Panc1 (cell line): ENCODE results near the gene ADAMTSL3. TPM values are rescaled to one million over a fixed set of nuclear protein-coding genes. Genes with fewer than 3 reads are reported as not detected.
"Not testable (repeated sequence)": the region's sequence is repeated elsewhere in the genome, so short reads cannot be mapped to it uniquely, and the experiment has no call there.

Experiments used
- ATAC-seq: fragments of 200-7000 bp; cut with Tn5 transposase; 2 replicates; pipeline ENCODE4 v1.9.1; 2020; ENCODE audit warnings: mild to moderate bottlenecking, moderate library complexity
- BruUV-seq: library from RNA; stranded (reverse); fragments of 400-500 nt; replicated peaks from 2 replicates; lab custom pipeline; 2021; lab: Mats Ljungman, UMichigan
- CTCF ChIA-PET: fragments of 300-600 bp; sonication (Branson Sonifier 250); formaldehyde crosslinking; loops from one replicate; lab custom pipeline; 2022; ENCODE audit warnings: antibody characterized with exemption; lab: Charles Lee
- POLR2A ChIA-PET: fragments of 300-600 bp; sonication (Branson Sonifier 250); formaldehyde crosslinking; loops from one replicate; lab custom pipeline; 2022; ENCODE audit warnings: antibody characterized with exemption; lab: Charles Lee
- DNase-seq: peaks from one replicate; pipeline ENCODE4 v3.0.0-alpha.2; 2010; ENCODE audit warnings: low read depth, low spot score
- H3K27ac ChIP-seq: 2 replicates; pipeline ENCODE4 v1.5.1; 2011; ENCODE audit warnings: mild to moderate bottlenecking, low read length, inconsistent platforms
- H3K27me3 ChIP-seq: fragments of 200-500 bp; sonication (Bioruptor generic); 2 replicates; pipeline ENCODE4 v1.6.0; 2014; ENCODE audit warnings: low read length, inconsistent platforms; ENCODE audit not compliant: control insufficient read depth, insufficient read depth
- H3K36me3 ChIP-seq: fragments of 200-500 bp; sonication (Bioruptor generic); 2 replicates; pipeline ENCODE4 v1.5.1; 2014; ENCODE audit warnings: inconsistent platforms, mild to moderate bottlenecking, low read length, moderate library complexity; ENCODE audit not compliant: control insufficient read depth, insufficient read depth
- H3K4me1 ChIP-seq: 2 replicates; pipeline ENCODE4 v1.5.1; 2011; ENCODE audit warnings: inconsistent platforms, mild to moderate bottlenecking, low read length, moderate library complexity; ENCODE audit not compliant: control insufficient read depth, insufficient read depth
- H3K4me3 ChIP-seq, 2 experiments: 2 replicates each; pipeline ENCODE4 v1.5.1; 2011 to 2012; ENCODE audit warnings: low read depth in 2 of 2, low read length in 2 of 2, mild to moderate bottlenecking in 2 of 2, inconsistent platforms in 1 of 2, moderate library complexity in 1 of 2
- H3K9me3 ChIP-seq: fragments of 200-500 bp; sonication (Bioruptor generic); 2 replicates; pipeline ENCODE4 v1.5.1; 2014; ENCODE audit warnings: low read depth, mild to moderate bottlenecking, inconsistent platforms, low read length, moderate library complexity; ENCODE audit not compliant: control insufficient read depth, insufficient read depth
- CTCF ChIP-seq: fragments of 450-650 bp; IDR thresholded peaks from 2 replicates; pipeline ENCODE4 v1.5.1; 2017; ENCODE audit warnings: mild to moderate bottlenecking
- POLR2AphosphoS5 ChIP-seq: IDR thresholded peaks from 2 replicates; pipeline ENCODE4 v1.6.1; 2012; ENCODE audit warnings: mild to moderate bottlenecking, low read depth, low read length, moderate library complexity
- SIN3A ChIP-seq: IDR thresholded peaks from 2 replicates; pipeline ENCODE4 v1.6.1; 2012; ENCODE audit warnings: low read depth, mild to moderate bottlenecking, low read length, moderate library complexity, borderline replicate concordance; ENCODE audit not compliant: insufficient read depth
- TCF7L2 ChIP-seq: IDR thresholded peaks from 2 replicates; pipeline ENCODE4 v1.6.1; 2011; ENCODE audit warnings: mild to moderate bottlenecking, low read depth, low read length, inconsistent platforms
- in situ Hi-C: cut with HindIII; loops from 2 replicates; pipeline ENCODE4 v1.10.0; 2016; ENCODE audit warnings: low sequenced_read_pairs, low pct_unique_long_range_greater_than_20kb
- intact Hi-C: fragments of 100-400 bp; cut with micrococcal nuclease; formaldehyde crosslinking; loops from one replicate; pipeline ENCODE4 v1.10.0; 2022; ENCODE audit not compliant: unreplicated experiment
- total RNA-seq: library from RNA; stranded (reverse); gene quantifications from one replicate; pipeline ENCODE4 v1.2.1, GENCODE V29; 2021; ENCODE audit not compliant: unreplicated experiment
- TF ChIP-seq, protein P1 (sequence below), 2 experiments: IDR thresholded peaks; 2 replicates each; pipeline ENCODE4 v1.6.1; 2011 to 2012; ENCODE audit warnings: low read depth in 2 of 2, control low read depth in 1 of 2, low read length in 1 of 2, mild to moderate bottlenecking in 1 of 2, moderate library complexity in 1 of 2; ENCODE audit not compliant: insufficient read depth in 1 of 2

Gene ADAMTSL3
- total RNA-seq, 1 experiment from 2014 or later, result not detected

DNA sequence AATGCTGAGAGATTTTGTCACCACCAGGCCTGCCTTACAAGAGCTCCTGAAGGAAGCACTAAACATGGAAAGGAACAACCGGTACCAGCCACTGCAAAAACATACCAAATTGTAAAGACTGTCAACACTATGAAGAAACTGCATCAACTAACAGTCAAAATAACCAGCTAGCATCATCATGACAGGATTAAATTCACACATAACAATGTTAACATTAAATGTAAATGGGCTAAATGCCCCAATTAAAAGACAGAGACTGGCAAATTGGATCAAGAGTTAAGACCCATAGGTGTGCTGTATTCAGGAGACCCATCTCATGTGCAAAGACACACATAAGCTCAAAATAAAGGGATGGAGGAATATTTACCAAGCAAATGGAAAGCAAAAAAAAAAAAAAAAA is 311.0 kb downstream of the ADAMTSL3 start:
- H3K4me3 ChIP-seq, intact Hi-C loops, H3K27ac ChIP-seq, in situ Hi-C loops, H3K9me3 ChIP-seq, CTCF ChIA-PET, BruUV-seq, DNase-seq, H3K36me3 ChIP-seq, ATAC-seq, H3K27me3 ChIP-seq, H3K4me1 ChIP-seq: not testable (repeated sequence)
- POLR2A ChIA-PET, result interaction anchor here (0.6 kb wide), 1 partner anchor 58 kb away, joined by 3 read pairs; no protein-coding TSS in a partner anchor

DNA sequence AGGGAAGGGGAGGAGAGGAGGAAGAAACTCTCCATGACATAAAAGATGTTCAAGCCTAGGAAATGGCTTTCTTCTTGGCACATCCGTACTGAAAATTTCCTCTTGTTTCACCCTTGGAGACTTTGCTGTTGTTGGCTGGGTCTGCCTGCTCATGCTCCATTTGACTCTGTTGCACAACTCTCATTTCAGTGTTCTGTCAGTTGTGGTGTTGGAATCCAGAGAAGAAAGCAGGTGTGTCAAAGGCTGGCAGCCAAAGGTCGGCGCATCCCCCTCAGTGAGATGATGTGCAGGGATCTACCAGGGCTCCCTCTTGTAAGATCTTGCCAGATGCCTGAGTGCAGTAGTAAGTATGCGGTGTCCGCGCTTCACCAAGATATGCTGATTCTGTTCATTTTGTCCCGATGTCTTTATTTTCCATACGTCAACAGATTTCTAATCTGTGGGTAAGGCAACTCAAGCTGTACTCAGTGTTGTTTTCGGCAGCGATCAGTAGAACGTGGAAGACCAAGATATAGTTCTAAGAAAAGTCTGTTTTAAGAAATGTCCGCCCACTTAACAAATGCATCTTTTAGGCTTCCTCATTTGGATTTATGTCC is 316.5 kb downstream of the ADAMTSL3 start:
- H3K36me3 ChIP-seq, result no peaks in the 10 kb centered on the region
- H3K9me3 ChIP-seq, result no peaks in the 10 kb centered on the region
- intact Hi-C loops, result no loop called here
- DNase-seq (no peak), ATAC-seq (no peak)
- in situ Hi-C loops, result no loop called here
- ChIA-PET POLR2A (no interaction called here), CTCF (no interaction called here)
- no peak overlapping the region for H3K27ac ChIP-seq
- H3K4me3 ChIP-seq, result no peak overlapping the region
- TF ChIP-seq, protein P1, sequence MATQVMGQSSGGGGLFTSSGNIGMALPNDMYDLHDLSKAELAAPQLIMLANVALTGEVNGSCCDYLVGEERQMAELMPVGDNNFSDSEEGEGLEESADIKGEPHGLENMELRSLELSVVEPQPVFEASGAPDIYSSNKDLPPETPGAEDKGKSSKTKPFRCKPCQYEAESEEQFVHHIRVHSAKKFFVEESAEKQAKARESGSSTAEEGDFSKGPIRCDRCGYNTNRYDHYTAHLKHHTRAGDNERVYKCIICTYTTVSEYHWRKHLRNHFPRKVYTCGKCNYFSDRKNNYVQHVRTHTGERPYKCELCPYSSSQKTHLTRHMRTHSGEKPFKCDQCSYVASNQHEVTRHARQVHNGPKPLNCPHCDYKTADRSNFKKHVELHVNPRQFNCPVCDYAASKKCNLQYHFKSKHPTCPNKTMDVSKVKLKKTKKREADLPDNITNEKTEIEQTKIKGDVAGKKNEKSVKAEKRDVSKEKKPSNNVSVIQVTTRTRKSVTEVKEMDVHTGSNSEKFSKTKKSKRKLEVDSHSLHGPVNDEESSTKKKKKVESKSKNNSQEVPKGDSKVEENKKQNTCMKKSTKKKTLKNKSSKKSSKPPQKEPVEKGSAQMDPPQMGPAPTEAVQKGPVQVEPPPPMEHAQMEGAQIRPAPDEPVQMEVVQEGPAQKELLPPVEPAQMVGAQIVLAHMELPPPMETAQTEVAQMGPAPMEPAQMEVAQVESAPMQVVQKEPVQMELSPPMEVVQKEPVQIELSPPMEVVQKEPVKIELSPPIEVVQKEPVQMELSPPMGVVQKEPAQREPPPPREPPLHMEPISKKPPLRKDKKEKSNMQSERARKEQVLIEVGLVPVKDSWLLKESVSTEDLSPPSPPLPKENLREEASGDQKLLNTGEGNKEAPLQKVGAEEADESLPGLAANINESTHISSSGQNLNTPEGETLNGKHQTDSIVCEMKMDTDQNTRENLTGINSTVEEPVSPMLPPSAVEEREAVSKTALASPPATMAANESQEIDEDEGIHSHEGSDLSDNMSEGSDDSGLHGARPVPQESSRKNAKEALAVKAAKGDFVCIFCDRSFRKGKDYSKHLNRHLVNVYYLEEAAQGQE (IDR thresholded peaks at IDR 0.05; ENCODE audit: insufficient read depth in 1 of 2, low read depth in 2 of 2, low read length in 1 of 2), result no peak
- TF ChIP-seq CTCF (no peak), TCF7L2 (no peak)
- no peaks in the 10 kb centered on the region for H3K4me1 ChIP-seq
- H3K27me3 ChIP-seq, result no peaks in the 10 kb centered on the region
- BruUV-seq, result no TSS peak

DNA sequence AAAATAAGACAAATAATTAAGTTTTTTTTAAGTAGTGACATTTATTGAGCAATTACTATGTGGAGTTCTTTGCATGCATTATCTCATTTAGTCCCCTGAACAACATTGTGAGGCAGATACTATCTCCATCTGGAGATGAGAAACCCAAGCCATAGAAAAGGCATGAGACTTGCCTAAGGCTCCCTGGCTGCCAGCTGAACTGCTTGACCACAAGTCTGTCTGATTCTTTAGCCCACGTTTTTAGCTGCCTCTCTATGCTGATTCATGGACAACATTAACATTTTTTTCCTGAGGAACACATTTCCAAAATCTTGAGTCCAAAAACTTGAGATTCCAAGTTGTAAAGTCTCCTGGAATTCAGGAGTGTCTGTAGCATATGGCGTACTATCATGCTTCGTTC is 318.1 kb downstream of the ADAMTSL3 start:
- intact Hi-C loops (no loop called here), in situ Hi-C loops (no loop called here)
- BruUV-seq, result no TSS peak
- Histone ChIP-seq H3K9me3 (0 out of 2 replicates have a peak, but pooled peaks cover 4% of the 10 kb centered on the region), H3K4me3 (no peak overlapping the region), H3K36me3 (no peaks in the 10 kb centered on the region), H3K27me3 (no peaks in the 10 kb centered on the region), H3K4me1 (no peaks in the 10 kb centered on the region), H3K27ac (no peak overlapping the region)
- TF ChIP-seq SIN3A, result no peak
- TF ChIP-seq CTCF, result no peak
- TF ChIP-seq, protein P1 (IDR thresholded peaks at IDR 0.05; ENCODE audit: insufficient read depth in 1 of 2, low read depth in 2 of 2, low read length in 1 of 2), result no peak
- no peak for TF ChIP-seq POLR2AphosphoS5
- TF ChIP-seq TCF7L2, result no peak
- CTCF ChIA-PET, result no interaction called here
- POLR2A ChIA-PET, result no interaction called here
- ATAC-seq, result no peak
- no peak for DNase-seq
